GM12872 (cell line): ENCODE data around the gene MLNR.

Experiments
- CTCF ChIP-seq: IDR thresholded peaks from 3 replicates; pipeline ENCODE4 v1.5.1; 2011; ENCODE audit warnings: low read depth, mild to moderate bottlenecking, low read length, moderate library complexity; ENCODE audit not compliant: insufficient read depth

The MLNR gene

GRCh38 chr13:49247643-49248621 is 27.8 kb downstream of the MLNR start, which contains the start of gene CDADC1:
Gene CDADC1, plus strand, starts transcription at chr13:49247925. Its CDS starts 113 bp downstream, at chr13:49248038.
- TF ChIP-seq CTCF: no peak

- peak; percentile 12; the same call in 1 of the 3 replicates for TF ChIP-seq CTCF
Observed at GRCh38 chr13:49248622-49249002, 28.5 kb downstream of the MLNR start.

- TF ChIP-seq CTCF: no peak
Observed at GRCh38 chr13:49251326-49251725, 31.2 kb downstream of the MLNR start.

GRCh38 chr13:49253310-49253709 is 33.2 kb downstream of the MLNR start:
- TF ChIP-seq CTCF: no peak

- TF ChIP-seq CTCF: no peak
Observed at GRCh38 chr13:49254007-49254406, 33.9 kb downstream of the MLNR start.

- TF ChIP-seq CTCF: no peak
Observed at GRCh38 chr13:49256841-49257240, 36.7 kb downstream of the MLNR start.

GRCh38 chr13:49258089-49258796 is 38.1 kb downstream of the MLNR start:
- no peak for TF ChIP-seq CTCF
